ENCODE data around the gene PRKAG2. TPM values are rescaled to one million over a fixed set of nuclear protein-coding genes. Genes with fewer than 3 reads are reported as not detected.
A peak's percentile ranks its signal among the peaks of the same experiment; 100 is the strongest.

The PRKAG2 gene
- total RNA-seq, 1 donor from 2014 or later = 120 TPM

DNA sequence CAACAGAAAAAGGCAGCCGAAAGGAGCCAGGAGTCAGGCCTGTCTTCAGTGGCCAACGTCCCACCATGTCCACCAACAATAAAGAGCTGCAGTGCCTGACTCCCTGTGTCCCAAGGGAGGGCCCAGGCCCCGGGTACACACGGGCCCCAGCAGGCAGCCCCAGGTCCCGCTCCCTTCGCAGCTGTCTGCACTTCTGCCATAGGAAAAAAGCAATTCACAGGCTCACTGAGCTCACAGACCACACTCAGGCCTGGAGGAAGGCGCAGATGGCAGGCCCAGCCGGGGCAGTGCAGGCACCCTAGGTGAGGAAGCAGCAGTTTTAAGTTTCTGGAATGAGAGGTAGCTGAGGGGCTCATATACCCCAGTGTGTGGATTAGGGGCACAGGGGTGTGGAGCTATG is 100.5 kb downstream of the PRKAG2 start:
- intact Hi-C loops (cut with DNase I) = loop anchor here (10.0 kb wide), 1 partner anchor 158 kb away; no protein-coding TSS in a partner anchor
- ATAC-seq (ENCODE audit: poor library complexity) = no peak
- DNase-seq = no peak

DNA sequence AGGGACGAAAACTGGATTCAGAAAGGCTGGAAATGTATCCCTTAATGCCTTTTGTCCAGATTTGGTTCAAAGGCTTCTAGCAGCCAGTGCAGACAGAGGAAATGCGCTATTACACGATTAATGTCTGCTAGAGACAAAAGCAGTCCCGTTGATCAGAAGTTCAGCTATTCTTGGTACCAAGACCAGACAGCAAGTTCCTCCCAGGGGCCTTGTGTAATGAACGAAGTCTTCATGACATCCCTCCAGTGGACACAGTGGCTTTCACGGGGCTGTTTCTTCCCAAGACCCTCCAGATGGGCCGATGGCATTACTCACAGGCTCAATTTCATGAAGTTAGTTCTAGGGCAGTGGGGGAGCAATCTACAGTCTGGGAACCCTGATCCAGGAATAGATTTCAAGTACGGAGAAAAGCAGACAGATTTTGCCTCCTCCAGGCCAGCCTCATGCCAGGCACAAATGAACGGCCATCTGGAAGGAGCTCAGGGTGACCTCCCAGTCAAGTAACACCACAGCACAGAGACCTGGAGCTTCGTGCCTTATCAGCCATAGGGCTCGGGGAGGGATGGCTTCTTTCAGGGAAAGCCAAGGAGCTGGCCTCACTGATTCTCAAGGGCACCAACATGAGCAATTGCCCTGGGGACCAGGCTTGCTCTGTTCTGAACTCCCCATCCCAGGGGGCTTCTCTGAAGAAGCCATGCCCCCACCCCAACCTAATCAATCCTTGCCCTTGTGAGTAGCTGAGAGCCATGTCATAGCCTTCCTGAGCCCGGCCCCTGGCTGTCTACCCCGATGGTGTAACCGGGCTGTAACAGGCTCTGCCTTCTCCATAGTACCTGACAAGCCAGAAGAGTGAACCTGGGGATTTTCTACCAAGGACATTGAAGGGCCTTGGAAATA is 101.1 kb downstream of the PRKAG2 start:
- no peak for DNase-seq
- ATAC-seq (ENCODE audit: poor library complexity) = no peak
- intact Hi-C loops (cut with DNase I) = loop anchor here (10.0 kb wide), 1 partner anchor 159 kb away; no protein-coding TSS in a partner anchor

DNA sequence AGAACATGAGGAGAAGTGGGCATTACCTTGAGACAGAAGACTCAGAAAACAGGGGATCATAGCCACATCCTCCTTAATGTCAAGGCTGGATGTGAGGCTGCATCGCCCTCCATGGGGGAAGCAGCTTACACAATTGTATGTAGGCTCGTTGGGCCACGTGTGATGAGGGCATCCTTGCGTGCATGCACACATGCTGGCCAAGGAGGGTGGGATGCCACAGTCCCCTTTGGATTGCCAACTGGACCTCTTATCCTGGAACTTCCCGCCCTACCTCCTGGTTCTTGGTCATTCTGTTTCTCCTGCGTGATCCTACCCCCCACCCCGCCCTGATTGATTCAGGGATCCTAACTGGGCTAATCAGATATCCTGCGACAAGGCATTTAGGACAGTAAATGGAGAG is 102.0 kb downstream of the PRKAG2 start:
- DNase-seq (no peak), ATAC-seq (ENCODE audit: poor library complexity) (no peak)
- intact Hi-C loops (cut with DNase I) = loop anchor here (10.0 kb wide), 1 partner anchor 160 kb away; no protein-coding TSS in a partner anchor

DNA sequence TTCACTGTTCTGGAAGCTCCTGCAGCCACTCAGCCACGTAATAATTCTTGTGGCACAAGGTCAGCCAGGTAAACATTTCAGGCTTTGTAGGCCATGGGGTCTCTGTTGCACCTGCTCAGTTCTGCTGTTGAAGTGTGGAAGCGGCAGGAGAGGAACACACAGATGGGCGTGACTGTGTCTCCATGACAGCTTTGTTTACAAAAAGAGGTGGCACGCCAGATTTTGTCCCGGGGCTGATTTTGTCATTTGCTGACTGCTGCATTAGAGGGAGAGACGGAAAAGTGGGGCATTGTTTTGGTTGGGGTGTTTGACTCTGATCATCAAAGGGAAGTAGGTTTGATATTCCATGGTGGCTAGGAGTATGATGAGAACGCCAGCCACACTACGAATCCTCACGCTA is 103.1 kb downstream of the PRKAG2 start:
- DNase-seq (no peak), ATAC-seq (ENCODE audit: poor library complexity) (no peak)

DNA sequence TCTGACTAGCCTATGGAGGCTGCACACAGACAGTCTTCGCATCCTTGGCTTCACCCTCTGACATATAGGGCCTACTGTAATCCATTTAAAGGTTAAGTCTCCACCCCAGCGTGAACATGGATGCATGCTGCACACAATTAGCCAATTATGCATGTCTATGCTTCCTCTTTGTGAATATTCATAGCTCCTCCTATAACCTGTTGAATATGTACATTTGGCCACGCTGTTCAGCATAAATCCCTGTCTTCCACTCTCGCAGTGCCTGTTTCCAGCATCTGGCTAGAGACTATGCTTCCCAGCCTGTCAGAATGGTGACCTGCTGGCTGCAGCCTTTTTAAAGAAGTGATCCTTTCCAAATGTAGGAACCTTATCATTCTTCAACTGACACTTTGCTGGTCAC is 106.7 kb downstream of the PRKAG2 start:
- ATAC-seq (ENCODE audit: poor library complexity) (no peak), DNase-seq (no peak)
- intact Hi-C loops (cut with DNase I) = loop anchor here (10.0 kb wide), 1 partner anchor 165 kb away; no protein-coding TSS in a partner anchor

More for the DNA sequence above, 103.1 kb downstream of the PRKAG2 start:
- intact Hi-C loops (cut with DNase I) = loop anchor here (10.0 kb wide), 1 partner anchor 161 kb away; no protein-coding TSS in a partner anchor

DNA sequence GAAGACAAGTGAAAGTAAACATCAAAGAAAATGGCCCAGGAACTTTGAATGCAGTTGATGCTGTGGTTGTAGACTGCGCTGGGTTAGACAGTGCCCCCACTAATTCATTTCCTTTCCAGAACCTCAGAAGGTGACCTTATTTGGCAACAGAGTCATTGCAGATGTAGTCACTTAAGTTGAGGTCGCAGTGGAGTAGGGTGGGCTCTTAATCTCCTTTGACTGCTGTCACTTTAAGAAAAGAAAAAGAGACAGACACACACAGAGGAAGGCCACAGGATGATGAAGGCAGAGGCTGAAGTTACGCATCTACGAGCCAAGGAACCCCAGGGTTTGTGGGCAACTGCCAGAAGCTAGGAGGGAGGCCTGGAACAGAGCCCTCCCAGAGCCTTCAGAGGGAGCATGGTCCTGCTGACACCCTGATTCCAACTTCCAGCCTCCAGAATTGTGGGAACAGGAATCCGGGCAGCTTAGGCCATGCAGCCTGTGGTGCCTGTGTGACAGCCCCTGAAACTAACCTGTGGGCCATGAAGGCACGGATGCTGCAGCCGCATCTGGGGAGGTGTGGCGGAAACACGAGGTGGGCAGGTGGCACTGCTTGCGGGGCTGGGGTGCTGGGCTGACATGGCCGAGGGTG is 107.6 kb downstream of the PRKAG2 start:
- DNase-seq (no peak), ATAC-seq (ENCODE audit: poor library complexity) (no peak)
- intact Hi-C loops (cut with DNase I) = no loop called here

DNA sequence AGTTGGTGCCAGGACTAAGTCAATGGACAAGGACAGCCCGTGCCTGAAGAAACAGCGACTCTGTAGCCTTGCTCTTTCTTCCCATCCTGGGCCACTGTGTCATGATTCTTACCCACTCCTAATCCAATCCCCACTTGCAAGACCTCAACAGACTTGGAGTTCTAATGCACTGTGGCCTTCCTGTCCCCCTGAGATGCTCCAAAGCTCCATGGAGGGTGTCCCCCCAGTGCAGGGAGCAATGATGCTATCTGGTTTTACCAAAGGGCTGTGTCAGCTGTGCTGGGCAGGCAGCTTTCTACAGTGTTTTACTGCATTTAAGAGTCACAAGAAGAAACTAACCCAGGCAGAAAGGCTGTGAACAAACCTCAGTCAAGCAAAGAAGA is 108.1 kb downstream of the PRKAG2 start:
- intact Hi-C loops (cut with DNase I) = no loop called here
- DNase-seq (no peak), ATAC-seq (ENCODE audit: poor library complexity) (no peak)

DNA sequence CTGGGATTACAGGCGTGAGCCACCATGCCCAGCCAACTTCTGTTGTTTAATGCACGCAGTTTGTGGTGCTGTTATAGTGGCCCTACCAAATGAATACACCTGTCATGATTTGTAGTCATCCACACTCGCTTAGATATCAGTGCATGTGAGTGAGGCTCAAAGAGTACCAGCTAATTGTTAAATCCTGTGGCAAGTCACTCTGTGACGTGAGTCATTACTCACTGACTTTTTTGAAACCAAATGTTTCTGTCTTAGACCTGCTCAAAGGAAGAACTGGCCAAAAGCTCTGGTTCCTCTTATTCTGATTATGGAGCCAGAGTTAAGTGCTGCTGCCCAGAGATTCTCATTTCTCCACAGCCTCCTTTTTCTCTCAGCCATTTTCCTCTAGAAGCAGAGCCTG is 109.4 kb downstream of the PRKAG2 start:
- ATAC-seq (ENCODE audit: poor library complexity) = no peak
- intact Hi-C loops (cut with DNase I) = no loop called here
- no peak for DNase-seq

DNA sequence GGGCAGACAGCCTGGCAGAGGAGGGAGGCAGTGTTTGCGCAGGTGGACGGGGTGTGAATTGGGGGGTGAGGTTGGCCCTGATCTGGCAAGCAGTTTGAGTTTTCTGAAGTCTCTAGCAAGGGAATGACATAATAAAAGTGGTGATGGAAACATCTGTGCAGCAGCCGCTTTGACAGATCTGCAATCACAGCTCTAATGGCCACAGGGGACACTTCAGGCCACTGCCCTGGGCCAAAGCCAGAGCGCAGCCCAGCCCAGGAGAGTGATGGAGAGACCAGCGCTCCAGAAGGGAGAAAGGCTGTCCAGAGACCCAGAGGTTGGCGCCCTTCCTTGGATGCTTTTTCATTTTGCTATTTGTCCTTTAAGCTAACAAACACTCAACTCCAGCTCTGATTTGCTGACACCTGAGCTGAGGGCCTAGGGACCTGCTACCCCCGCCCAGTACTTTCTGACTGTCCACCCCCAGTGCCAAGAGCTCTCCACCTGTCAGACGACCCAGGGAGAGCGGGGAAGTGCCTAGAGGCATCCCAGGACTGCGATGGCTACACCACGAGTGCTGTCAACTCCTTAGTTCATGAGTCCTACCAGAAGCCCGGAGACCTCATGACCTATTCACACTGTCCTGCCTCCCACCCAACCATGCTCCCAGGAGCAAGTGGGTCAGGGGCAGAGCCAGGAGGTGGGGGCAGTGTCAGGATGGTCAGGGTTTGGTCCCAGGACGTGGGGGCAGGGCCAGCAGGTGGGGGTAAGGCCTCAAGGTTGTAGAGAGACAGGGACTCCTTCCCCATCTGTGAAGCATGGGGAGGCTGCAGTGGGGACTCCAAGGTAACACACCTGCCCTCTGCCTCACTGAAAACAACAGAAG is 112.6 kb downstream of the PRKAG2 start:
- DNase-seq = peak; percentile 50
- ATAC-seq (ENCODE audit: poor library complexity) = peak; percentile 38
- intact Hi-C loops (cut with DNase I) = loop anchor here (5.0 kb wide), 1 partner anchor 397 kb away; no protein-coding TSS in a partner anchor

DNA sequence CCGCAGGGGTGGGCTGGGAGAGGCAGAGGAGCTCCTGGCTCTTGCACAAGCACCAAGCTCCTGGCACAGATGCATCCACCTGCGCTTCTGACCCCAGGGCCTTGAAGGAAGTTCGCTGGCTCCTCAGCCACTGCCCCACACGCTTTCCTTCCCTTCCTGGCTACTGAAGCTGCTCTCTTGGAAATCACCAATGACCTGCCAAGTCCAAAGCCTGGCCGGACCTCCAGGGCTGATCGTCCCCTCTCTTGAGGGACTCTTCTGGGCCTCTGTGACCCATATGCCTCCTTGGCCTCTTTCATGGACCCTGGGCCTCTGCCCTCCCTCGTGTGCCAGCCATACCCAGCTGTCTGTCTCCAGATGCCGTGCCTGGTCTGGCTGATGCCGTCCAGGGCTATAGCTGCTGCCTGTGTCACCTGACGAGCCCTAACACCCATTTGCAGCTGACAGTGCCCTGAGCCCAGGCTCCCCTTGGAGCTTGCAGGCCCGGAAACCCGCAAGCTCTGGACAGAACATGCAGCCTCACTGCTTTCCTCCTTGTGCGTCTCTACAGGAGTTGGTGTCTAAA is 113.4 kb downstream of the PRKAG2 start:
- intact Hi-C loops (cut with DNase I) = loop anchor here (5.0 kb wide), 1 partner anchor 396 kb away; no protein-coding TSS in a partner anchor
- DNase-seq (peak; percentile 33), ATAC-seq (ENCODE audit: poor library complexity) (no peak)

DNA sequence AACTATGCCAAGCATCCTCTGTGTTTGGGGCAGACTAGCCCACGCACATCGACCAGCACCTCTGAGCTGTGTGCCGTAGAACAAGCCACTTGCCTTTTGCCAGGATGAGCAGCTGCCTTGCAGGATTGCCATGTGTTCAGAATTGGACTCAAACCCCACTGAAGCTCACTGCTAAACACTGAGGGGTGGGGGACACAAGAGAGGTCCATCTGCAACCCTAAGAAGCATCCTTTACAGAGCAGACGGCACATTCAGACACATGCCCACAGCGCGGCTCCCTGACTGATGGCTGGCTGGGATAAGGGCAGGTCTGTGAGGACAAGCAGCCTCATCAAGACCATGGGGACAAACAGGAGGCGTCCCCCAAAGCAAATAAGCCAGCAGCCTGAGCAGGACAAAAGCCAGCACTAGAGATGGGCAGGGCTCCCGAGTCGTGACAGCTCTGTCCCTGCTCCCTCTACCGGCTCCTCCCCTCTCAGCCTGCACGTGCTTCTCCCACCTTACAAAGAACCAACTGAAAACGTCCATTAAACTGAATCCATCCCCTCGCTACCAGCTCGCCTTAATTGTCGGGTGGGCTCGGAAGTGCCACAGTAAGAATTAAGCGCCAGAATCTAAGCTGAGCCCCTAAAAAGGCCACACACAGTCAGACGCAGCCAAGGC is 114.2 kb downstream of the PRKAG2 start:
- DNase-seq (no peak), ATAC-seq (ENCODE audit: poor library complexity) (no peak)
- intact Hi-C loops (cut with DNase I) = loop anchor here (5.0 kb wide), 1 partner anchor 395 kb away; no protein-coding TSS in a partner anchor

DNA sequence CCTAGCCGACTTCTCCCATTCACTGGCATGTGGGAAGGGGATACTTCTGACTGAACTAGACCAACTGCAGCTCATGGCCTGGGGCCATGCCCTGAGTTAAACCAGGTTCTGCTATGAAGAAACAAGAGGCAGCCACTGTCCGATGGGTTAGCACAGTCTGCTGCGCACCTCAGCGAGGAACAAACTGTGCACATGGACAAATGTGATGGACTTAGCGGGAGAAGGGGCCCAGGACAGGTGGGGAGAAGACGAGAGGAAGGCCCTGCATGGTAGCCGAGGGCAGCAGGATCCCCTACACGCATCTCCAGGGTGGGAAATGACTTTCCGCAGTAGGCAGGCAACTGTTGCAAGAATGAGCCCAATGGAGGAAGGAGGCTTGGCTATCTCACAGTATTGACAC is 115.0 kb downstream of the PRKAG2 start:
- intact Hi-C loops (cut with DNase I) = loop anchor here (5.0 kb wide), 1 partner anchor 395 kb away; no protein-coding TSS in a partner anchor
- no peak for DNase-seq
- ATAC-seq (ENCODE audit: poor library complexity) = no peak

DNA sequence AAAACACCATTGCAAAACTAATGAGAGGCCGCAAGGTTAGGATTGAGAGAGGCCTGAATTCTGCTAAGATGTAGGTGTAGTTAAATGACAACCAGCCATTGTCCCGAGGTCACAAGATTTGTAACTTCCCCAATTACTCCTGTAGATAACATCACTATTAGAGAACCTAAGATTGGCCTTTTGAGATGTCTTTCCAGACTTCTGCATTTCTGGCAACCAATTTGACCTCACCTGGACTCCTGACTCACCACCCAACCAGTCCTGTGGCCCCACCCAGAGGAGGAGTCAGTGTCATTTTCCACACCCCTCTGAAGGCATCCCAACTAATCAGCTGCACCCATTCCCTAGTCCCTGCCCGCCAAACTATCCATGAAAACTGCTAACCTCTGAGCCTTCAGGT is 115.7 kb downstream of the PRKAG2 start:
- intact Hi-C loops (cut with DNase I) = loop anchor here (5.0 kb wide), 1 partner anchor 394 kb away; no protein-coding TSS in a partner anchor

DNA sequence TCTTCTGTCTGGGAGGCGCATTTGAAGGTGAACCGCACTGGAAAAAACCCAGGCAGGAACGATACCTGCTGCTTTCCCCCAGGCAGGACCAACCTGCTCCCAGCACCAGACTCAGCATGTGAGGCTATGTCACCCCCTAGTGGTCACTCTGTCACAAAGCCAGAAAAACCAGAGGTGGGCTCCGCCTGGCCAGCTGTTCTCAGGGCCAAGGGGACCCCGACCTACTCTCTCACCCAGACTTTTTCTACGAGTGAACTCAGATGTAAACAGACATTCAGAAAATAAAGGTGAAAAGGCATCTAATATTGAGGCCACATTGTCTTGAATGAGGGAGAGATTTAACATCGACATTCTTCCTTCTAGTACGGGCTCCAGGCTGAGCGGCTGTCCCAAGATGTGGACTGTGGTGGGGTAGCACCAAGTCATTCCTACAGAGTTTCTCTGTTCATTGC is 117.3 kb downstream of the PRKAG2 start:
- ATAC-seq (ENCODE audit: poor library complexity) (peak; percentile 61), DNase-seq (peak; percentile 49)
- intact Hi-C loops (cut with DNase I) = loop anchor here (5.0 to 10.0 kb wide), 3 partner anchors 132 to 392 kb away; no protein-coding TSS in a partner anchor

More for the DNA sequence above, 115.7 kb downstream of the PRKAG2 start:
- DNase-seq = no peak
- no peak for ATAC-seq (ENCODE audit: poor library complexity)

DNA sequence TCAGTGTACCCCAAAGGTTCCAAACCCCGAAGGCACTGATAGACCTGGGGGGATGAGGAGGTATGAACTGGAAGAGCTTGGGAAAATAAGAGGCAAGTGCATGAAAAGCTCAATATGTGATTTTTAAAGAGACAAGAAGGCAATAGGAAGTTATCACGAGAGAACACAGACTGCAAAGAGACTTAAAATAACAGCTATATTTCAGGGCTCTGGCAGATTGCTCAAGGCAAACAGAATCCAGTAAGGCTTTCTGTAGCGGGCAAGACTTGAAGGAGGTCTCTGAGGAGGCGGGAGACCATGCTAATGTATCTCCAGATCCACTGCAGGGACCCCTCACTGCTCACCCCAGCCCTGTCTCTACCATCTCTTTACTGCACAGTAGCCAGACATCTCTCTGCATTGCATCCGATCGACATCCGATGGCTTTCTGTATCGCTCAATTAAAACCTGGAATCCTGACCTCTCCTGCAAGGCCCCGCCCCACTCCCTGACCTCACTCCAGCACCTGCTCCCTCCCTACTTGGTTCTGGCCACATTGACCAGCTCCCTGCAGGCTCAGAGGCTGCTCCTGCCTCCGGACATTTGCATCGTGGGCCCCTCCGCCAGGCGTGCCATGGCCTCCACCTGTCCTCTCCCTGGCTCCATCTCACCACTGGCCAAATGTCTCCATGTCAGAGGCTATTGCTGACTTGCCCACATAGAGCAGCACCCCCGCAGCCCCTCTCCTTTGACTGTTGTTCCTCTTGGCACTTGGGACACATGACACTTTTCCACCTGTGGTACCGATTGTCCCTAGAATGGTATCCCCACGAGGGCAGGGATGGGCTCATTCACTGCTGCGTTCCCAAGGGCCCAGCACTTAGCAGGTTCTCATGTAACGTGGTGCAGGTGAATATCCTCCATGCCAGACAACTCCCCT is 118.0 kb downstream of the PRKAG2 start:
- intact Hi-C loops (cut with DNase I) = loop anchor here (5.0 to 10.0 kb wide), 2 partner anchors 132 to 204 kb away; no protein-coding TSS in a partner anchor

DNA sequence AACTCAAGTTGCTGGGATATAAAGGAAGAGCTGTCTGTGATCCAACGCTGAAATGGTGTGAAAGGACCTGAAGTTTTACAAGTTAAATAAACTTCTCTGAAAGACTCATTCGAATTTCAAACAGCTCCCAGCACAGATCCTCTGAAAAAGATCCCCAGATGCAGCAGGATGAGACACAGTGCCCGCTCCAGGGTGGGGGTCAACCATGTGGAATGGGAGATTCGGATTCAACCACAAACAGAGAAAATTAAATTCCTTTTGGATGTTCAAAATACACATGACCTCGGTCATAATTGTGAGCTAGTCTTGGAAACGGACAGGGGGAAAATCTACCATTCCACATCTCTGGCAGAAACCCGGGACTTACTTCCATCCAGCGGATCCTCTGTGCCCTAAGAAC is 119.6 kb downstream of the PRKAG2 start:
- intact Hi-C loops (cut with DNase I) = loop anchor here (5.0 to 10.0 kb wide), 2 partner anchors 130 to 202 kb away; no protein-coding TSS in a partner anchor
- no peak for DNase-seq
- no peak for ATAC-seq (ENCODE audit: poor library complexity)

More for the DNA sequence above, 118.0 kb downstream of the PRKAG2 start:
- no peak for ATAC-seq (ENCODE audit: poor library complexity)
- no peak for DNase-seq
